K562 (cell line): ENCODE results near the gene IDH2. TPM values are rescaled to one million over a fixed set of nuclear protein-coding genes. Genes with fewer than 3 reads are reported as not detected.

Source experiments
- ATAC-seq: fragments of 200-7000 bp; cut with Tn5 transposase; 3 replicates; pipeline ENCODE4 v1.9.1; 2020; ENCODE audit warnings: moderate library complexity
- BruUV-seq: library from RNA; stranded (reverse); fragments of 400-500 nt; replicated peaks from 2 replicates; lab custom pipeline; 2021; lab: Mats Ljungman, UMichigan
- CTCF ChIA-PET: fragments of 300-600 bp; formaldehyde crosslinking; extraction: SDS; loops from one replicate; lab custom pipeline; 2021; ENCODE audit warnings: low intra/inter-chr PET ratio; lab: Yijun Ruan, JAX
- POLR2A ChIA-PET: fragments of 300-600, 350-650 bp; sonication (Branson Sonifier 250); formaldehyde crosslinking; extraction: SDS; loops from one replicate; lab custom pipeline; 2021; ENCODE audit warnings: antibody characterized with exemption, inconsistent platforms; lab: Yijun Ruan, JAX
- DNase-seq, 4 experiments: peaks; one replicate each; pipeline versions ENCODE4 v3.0.0 to v3.0.0-alpha.2; 2011 to 2018; ENCODE audit warnings: low spot score in 3 of 4, mixed read lengths in 3 of 4; ENCODE audit errors: extremely low read depth in 1 of 4
- FAIRE-seq: peaks from 2 replicates; lab custom pipeline; 2011; peaks lifted over from hg19 to GRCh38; lab: Jason Lieb, UNC
- H2AFZ ChIP-seq: 2 replicates; pipeline ENCODE4 v1.6.0; 2011; ENCODE audit warnings: low read depth, low read length, control low read depth, inconsistent platforms
- H3K27ac ChIP-seq: fragments of 200-600 bp; 3 replicates; pipeline ENCODE4 v1.8.0; 2011; ENCODE audit warnings: low read depth, mild to moderate bottlenecking, control low read depth, inconsistent platforms, low read length, moderate library complexity, mixed read lengths; ENCODE audit errors: extremely low read depth
- H3K27me3 ChIP-seq, 2 experiments: fragments of 300-600 bp in 1 of 2; 2 replicates in 1 of 2; 3 replicates in 1 of 2; pipeline versions ENCODE4 v1.6.0 to v1.8.0; 2011; ENCODE audit warnings: inconsistent platforms in 2 of 2, low read length in 2 of 2, mild to moderate bottlenecking in 1 of 2, mixed read lengths in 1 of 2, moderate library complexity in 1 of 2; ENCODE audit not compliant: control insufficient read depth in 2 of 2, insufficient read depth in 2 of 2
- H3K36me3 ChIP-seq: fragments of 300-600 bp; 3 replicates; pipeline ENCODE4 v1.8.0; 2011; ENCODE audit warnings: mild to moderate bottlenecking, low read length, inconsistent platforms; ENCODE audit not compliant: control insufficient read depth, insufficient read depth
- H3K4me1 ChIP-seq, 2 experiments: fragments of 200-600 bp in 1 of 2; replicated peaks in 1 of 2; 2 replicates in 1 of 2; 3 replicates in 1 of 2; pipeline versions ENCODE4 v1.5.1 to v1.8.0; 2011; ENCODE audit warnings: inconsistent platforms in 2 of 2, low read length in 2 of 2, mild to moderate bottlenecking in 1 of 2, mixed read lengths in 1 of 2, moderate library complexity in 1 of 2; ENCODE audit not compliant: control insufficient read depth in 2 of 2, insufficient read depth in 2 of 2
- H3K4me2 ChIP-seq: 2 replicates; pipeline ENCODE4 v1.6.1; 2011; ENCODE audit warnings: low read length, control low read depth, inconsistent platforms, mixed read lengths; ENCODE audit not compliant: insufficient read depth
- H3K4me3 ChIP-seq: fragments of 200-600 bp; sonication (generic), shearing (Covaris generic); 2 replicates; pipeline ENCODE4 v1.5.1; 2016; ENCODE audit warnings: control low read depth, inconsistent platforms
- H3K79me2 ChIP-seq: fragments of 200-600 bp; 3 replicates; pipeline ENCODE4 v1.8.0; 2011; ENCODE audit warnings: low read length, inconsistent platforms; ENCODE audit not compliant: control insufficient read depth, insufficient read depth
- H3K9ac ChIP-seq, 2 experiments: 2 replicates each; pipeline versions ENCODE4 v1.6.0 to v1.6.1; 2011; ENCODE audit warnings: low read depth in 2 of 2, low read length in 2 of 2, control low read depth in 1 of 2, inconsistent platforms in 1 of 2, mild to moderate bottlenecking in 1 of 2, mixed read lengths in 1 of 2; ENCODE audit not compliant: insufficient read depth in 1 of 2
- H3K9me1 ChIP-seq: one replicate; pipeline ENCODE4 v1.6.0; 2011; ENCODE audit warnings: inconsistent platforms, mild to moderate bottlenecking, low read length, moderate library complexity; ENCODE audit not compliant: control insufficient read depth, insufficient read depth
- H3K9me3 ChIP-seq: replicated peaks from 2 replicates; pipeline ENCODE4 v1.5.1; 2011; ENCODE audit warnings: low read depth, low read length, inconsistent platforms; ENCODE audit not compliant: control insufficient read depth, insufficient read depth
- H4K20me1 ChIP-seq: replicated peaks from 2 replicates; pipeline ENCODE4 v1.6.1; 2011; ENCODE audit warnings: low read length, inconsistent platforms, mixed read lengths; ENCODE audit not compliant: control insufficient read depth, insufficient read depth
- CEBPZ ChIP-seq: fragments of 150-350 bp; IDR thresholded peaks from 2 replicates; pipeline ENCODE4 v1.6.1; 2014; ENCODE audit warnings: low read depth, mild to moderate bottlenecking, low read length, borderline replicate concordance
- ETS1 ChIP-seq: conservative IDR thresholded peaks from 2 replicates; pipeline ENCODE4 v1.6.1; 2011; ENCODE audit warnings: low read depth, mild to moderate bottlenecking, low read length; ENCODE audit not compliant: control insufficient read depth
- FOSL1 ChIP-seq: fragments of 200-800 bp; sonication (Bioruptor generic); conservative IDR thresholded peaks from 2 replicates; pipeline ENCODE4 v1.6.1; 2016; ENCODE audit warnings: missing genetic modification characterization, missing compliant biosample characterization
- NFXL1 ChIP-seq: fragments of 450-650 bp; formaldehyde crosslinking; IDR thresholded peaks from 2 replicates; pipeline ENCODE4 v1.4.0; 2021; ENCODE audit warnings: mild to moderate bottlenecking
- PPARD ChIP-seq: fragments of 250-450 bp; sonication (Bioruptor Pico); IDR thresholded peaks from 2 replicates; pipeline ENCODE4 v1.8.0; 2022; ENCODE audit warnings: inconsistent platforms, mild to moderate bottlenecking, moderate library complexity
- TAF15 ChIP-seq: fragments of 200-400 bp; formaldehyde crosslinking; IDR thresholded peaks from 2 replicates; pipeline ENCODE4 v1.6.1; 2017; ENCODE audit warnings: mild to moderate bottlenecking, low read depth, low read length, moderate library complexity
- ZNF76 ChIP-seq: fragments of 250-450 bp; sonication (Bioruptor Pico); IDR thresholded peaks from 2 replicates; pipeline ENCODE4 v1.4.0; 2020; ENCODE audit warnings: mild to moderate bottlenecking, moderate library complexity, borderline replicate concordance
- ZNF77 ChIP-seq: fragments of 250-450 bp; sonication (Bioruptor Pico); IDR thresholded peaks from 2 replicates; pipeline ENCODE4 v1.5.0; 2020
- WGBS: fragments of 100-300 bp; shearing (Covaris generic); methylation state at CpG from one replicate; pipeline ENCODE4 v1.1.6; 2016; ENCODE audit warnings: low coverage, mixed read lengths; ENCODE audit not compliant: insufficient coverage; ENCODE audit errors: missing lambda C conversion rate; 5-methylcytosine and 5-hydroxymethylcytosine counted together
- in situ Hi-C: fragments of 300-500 bp; cut with MboI; formaldehyde crosslinking; loops from 4 replicates; pipeline ENCODE4 v1.15.0; 2018; ENCODE audit warnings: inconsistent platforms, mixed read lengths
- intact Hi-C: fragments of 100-400 bp; cut with micrococcal nuclease; formaldehyde crosslinking; loops from 2 replicates; pipeline ENCODE4 v1.14.2; 2022
- polyA plus RNA-seq, 8 experiments: library from polyadenylated mRNA; depleted of rRNA in 4 of 8; stranded (reverse) in 5 of 8; unstranded in 3 of 8; fragments of >200 nt; fragmentation: Nextera tagmentation in 2 of 8; fragmentation: Illumina TruSeq in 1 of 8; extraction: Ambion mirVana in 2 of 8; extraction: Trizol in 1 of 8; gene quantifications; 2 replicates each; pipeline versions ENCODE4 v1.2.1 to v1.2.3, GENCODE V29; 2011 to 2014; ENCODE audit warnings: inconsistent platforms in 1 of 8, missing spikeins in 1 of 8
- total RNA-seq, 7 experiments: library from RNA; depleted of rRNA in 6 of 7; stranded (reverse); fragments of >200 nt in 6 of 7; fragmentation: Illumina TruSeq in 2 of 7; extraction: Trizol in 2 of 7; gene quantifications; 2 replicates each; pipeline versions ENCODE4 v1.2.1 to v1.2.3, GENCODE V29; 2011 to 2021; ENCODE audit warnings: low replicate concordance in 1 of 7
- TF ChIP-seq, protein P1 (sequence below): fragments of 250-450 bp; sonication (Bioruptor Pico); IDR thresholded peaks from 2 replicates; pipeline ENCODE4 v1.8.0; 2021; ENCODE audit warnings: mild to moderate bottlenecking, moderate library complexity
- TF ChIP-seq, protein P2 (sequence below): sonication (generic); formaldehyde crosslinking; IDR thresholded peaks from 2 replicates; pipeline ENCODE4 v1.8.0; 2022; ENCODE audit warnings: missing genetic modification reagents, mild to moderate bottlenecking, moderate library complexity, borderline replicate concordance

The IDH2 gene
- total and polyA plus RNA-seq, 9 of the 15 experiments (the other 6 are each of a cell fraction or from before 2014, with no cell fraction given): 0.70 to 99.9 (median 59.2) TPM

DNA sequence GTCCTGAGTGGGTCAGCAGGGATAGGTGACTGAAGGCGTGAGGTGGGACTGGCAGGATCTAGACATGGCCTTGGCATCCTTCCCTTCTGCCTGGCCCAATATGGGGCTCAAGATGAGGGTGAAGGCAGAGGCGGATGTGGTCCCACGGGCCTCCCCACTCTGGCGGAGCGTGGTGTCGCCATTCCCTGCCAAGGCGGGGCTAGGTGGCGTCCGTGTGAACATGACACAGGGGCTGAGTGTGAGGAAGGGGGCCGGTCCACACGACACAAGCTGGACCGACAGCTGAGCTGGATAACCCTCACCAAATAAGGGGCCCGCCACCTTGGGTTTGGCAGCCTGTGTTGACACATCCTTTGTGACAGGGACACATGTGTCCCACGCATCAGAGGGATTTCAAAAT is 58.1 kb downstream of the IDH2 start:
- intact Hi-C loops (no loop called here), in situ Hi-C loops (no loop called here)
- BruUV-seq: no TSS peak
- FAIRE-seq (no peak), ATAC-seq (no peak), DNase-seq (no peak)
- Histone ChIP-seq H3K9me1 (no peaks in the 10 kb centered on the region), H3K9ac (peak overlapping the region in 1 of 2 experiments; percentile 49; a peak in 1 of 4 replicates), H2AFZ (no peak overlapping the region), H3K4me3 (no peak overlapping the region), H3K79me2 (no peaks in the 10 kb centered on the region), H3K4me1 (peaks cover 21 to 35% of the 10 kb centered on the region in 2 experiments), H3K27me3 (no peaks in the 10 kb centered on the region), H4K20me1 (peaks cover 4% of the 10 kb centered on the region; the same call in 1 of the 2 replicates), H3K4me2 (no peak overlapping the region), H3K9me3 (no peaks in the 10 kb centered on the region), H3K27ac (no peak overlapping the region), H3K36me3 (no peaks in the 10 kb centered on the region)
- ChIA-PET CTCF (no interaction called here), POLR2A (interaction anchor here (0.6 to 1.3 kb wide), 2 partner anchors 10 to 13 kb away, joined by 3 read pairs; no protein-coding TSS in a partner anchor)
- WGBS: 85% methylated on average over 14 of the region's 14 CpGs
- TF ChIP-seq, protein P1, sequence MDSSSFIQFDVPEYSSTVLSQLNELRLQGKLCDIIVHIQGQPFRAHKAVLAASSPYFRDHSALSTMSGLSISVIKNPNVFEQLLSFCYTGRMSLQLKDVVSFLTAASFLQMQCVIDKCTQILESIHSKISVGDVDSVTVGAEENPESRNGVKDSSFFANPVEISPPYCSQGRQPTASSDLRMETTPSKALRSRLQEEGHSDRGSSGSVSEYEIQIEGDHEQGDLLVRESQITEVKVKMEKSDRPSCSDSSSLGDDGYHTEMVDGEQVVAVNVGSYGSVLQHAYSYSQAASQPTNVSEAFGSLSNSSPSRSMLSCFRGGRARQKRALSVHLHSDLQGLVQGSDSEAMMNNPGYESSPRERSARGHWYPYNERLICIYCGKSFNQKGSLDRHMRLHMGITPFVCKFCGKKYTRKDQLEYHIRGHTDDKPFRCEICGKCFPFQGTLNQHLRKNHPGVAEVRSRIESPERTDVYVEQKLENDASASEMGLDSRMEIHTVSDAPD (CRISPR knock-in tag): no peak
- TF ChIP-seq ZNF77 (CRISPR knock-in tag) (no peak), ETS1 (no peak), ZNF76 (CRISPR knock-in tag) (no peak), TAF15 (no peak), CEBPZ (no peak), PPARD (CRISPR knock-in tag) (no peak), FOSL1 (tag) (no peak), NFXL1 (CRISPR knock-in tag) (no peak)
- TF ChIP-seq, protein P2, sequence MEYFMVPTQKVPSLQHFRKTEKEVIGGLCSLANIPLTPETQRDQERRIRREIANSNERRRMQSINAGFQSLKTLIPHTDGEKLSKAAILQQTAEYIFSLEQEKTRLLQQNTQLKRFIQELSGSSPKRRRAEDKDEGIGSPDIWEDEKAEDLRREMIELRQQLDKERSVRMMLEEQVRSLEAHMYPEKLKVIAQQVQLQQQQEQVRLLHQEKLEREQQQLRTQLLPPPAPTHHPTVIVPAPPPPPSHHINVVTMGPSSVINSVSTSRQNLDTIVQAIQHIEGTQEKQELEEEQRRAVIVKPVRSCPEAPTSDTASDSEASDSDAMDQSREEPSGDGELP (CRISPR knock-in tag): no peak
